ENCODE data around the gene THAP12.
A peak's percentile ranks its signal among the peaks of the same experiment; 100 is the strongest.
"Not testable (repeated sequence)": the region's sequence is repeated elsewhere in the genome, so short reads cannot be mapped to it uniquely, and the experiment has no call there.

THAP12 gene

DNA sequence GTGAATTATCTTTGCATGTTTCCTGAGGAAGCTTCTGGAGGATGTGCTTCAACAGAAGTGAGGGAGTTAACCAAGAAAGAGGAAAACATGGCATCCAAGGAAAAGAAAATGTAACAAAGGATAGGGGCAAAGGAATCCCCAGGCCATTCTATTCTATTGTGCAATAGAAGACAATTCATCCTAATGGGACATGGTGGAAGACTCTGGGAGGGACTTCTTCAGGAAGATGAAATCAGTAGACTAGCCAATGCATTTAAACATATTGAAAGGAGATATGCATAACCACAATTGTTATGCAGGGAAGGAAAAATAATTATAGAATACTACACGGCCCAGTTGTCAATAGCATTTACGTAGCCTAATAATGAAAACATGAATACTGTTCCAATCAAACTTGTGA lies 55.7 kb downstream of the THAP12 start:
- DNase-seq: no peak

DNA sequence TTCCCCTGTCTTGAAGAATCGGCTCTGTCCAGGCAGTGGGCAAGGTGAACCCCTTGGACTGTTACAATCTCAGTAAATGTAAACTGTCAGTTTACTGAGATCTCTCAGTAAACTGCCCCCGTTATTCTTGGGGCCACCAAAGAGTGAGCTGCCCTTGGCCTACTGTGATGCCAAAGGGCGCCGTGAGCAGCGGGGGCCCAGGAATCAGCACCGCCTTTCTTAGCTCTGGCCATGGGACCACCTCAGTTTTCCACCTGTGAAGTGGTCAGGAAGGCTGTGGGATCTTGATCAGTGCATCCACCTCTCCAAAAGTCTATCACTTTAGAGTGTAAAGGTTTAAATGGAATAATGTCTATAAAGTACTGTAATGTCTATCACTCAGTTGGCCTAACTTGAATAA lies 57.1 kb downstream of the THAP12 start:
- DNase-seq: no peak

DNA sequence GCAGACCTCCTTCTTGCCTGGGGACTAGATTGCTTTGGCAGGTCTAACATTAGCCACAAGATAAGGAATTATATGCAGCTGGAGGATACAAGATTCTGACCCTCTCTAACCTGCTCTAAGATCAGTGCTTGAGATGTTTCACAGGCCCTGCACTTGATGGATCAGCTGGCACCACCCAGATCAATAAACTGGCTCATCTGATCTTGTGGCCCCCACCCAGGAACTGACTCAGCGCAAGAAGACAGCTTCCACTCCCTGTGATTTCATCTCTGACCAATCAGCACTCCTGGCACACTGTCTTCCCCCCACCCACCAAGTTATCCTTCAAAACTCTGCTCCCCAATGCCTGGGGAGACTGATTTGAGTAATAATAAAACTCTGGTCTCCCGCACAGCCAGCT lies 57.6 kb downstream of the THAP12 start:
- not testable (repeated sequence) for DNase-seq

DNA sequence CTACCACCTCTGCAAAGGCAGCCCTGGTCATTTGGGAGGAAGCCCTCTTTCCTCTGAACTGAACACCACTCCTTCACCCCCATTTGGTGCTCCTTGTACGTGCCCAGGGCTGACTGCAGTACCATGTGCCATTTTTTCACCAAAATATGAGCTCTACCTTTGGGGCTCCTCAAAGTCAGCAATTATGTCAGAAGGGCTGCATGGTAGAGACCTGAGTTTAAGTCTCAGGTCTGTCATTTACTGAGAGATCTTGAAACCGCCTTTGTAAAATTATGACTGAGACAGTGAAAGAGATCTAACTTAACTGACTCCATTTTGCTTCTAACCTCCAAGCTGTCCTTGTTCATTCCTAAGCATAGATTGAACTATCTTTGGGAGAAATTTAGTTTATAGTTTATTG lies 58.0 kb downstream of the THAP12 start:
- no peak for DNase-seq

DNA sequence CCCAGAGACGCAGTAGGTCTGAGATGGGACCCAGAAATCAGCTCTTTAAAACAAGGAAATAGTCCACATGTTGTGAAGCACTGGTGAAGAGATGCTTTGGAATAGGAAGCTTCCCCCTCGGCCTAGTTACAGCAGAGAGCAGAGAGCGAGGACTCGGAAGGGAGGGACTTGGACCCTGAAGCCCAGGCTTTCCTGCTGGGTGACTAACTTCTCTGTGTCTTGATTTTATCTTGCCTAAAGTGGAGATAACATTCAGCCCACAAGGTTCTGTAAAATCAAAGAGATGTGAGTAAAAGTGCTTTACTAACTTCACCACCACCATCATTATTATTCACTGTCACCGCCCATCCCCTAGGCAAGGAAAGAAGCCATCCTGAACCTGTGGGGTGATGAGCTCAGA lies 58.4 kb downstream of the THAP12 start:
- no peak for DNase-seq

DNA sequence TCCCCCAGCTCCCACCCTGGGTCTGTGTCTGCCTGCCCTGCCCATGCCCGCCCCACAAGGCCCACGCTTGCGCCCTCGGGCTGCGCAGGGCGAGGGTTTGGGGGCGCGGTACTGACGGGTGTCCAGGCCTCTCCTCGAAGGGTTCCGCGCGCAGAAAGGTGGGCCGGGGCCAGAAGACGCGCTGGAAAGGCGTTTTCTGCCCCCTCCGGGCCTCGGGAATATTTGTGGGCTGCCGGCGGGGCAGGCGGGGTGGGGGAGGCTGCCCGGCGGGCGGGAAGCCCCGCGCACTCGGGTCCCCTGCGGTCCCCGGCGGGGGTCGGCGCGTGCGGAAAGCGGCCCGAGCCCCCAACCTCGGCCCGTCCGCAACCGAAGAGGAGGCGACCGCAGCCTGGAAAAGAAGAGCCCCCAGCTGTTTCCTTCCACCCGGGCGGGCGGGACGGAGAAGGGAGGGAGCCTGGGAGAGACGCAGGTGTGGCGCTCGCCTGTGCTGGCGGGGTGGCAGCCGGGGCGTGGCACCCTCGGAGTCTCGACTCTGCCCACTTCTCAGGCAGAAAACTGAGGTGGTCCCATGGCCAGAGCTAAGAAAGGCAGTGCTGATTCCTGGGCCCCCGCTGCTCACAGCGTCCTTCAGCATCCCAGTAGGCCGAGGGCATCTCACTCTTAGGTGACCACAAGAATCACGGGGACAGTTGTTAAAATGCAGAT lies 59.0 kb downstream of the THAP12 start:
- DNase-seq: no peak

DNA sequence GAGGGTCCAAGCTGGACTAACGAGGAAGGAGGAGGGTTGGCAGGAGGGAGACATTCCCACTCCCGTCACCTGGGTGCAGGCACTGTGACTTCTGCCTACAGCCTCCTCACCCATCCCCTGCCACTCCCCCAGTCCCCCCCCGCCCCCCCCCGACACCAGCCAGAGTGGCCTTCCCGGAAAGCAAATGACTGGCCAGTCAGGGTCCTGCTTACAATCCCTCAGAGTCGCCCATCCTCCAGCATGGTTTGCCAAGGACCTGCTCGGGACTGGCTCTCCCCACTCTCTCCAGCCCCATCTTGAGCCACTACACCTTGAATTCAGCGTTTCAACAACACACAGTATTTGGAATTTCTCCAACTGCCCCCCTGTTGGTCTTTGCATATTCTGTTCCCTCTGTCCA lies 59.6 kb downstream of the THAP12 start:
- DNase-seq: no peak

DNA sequence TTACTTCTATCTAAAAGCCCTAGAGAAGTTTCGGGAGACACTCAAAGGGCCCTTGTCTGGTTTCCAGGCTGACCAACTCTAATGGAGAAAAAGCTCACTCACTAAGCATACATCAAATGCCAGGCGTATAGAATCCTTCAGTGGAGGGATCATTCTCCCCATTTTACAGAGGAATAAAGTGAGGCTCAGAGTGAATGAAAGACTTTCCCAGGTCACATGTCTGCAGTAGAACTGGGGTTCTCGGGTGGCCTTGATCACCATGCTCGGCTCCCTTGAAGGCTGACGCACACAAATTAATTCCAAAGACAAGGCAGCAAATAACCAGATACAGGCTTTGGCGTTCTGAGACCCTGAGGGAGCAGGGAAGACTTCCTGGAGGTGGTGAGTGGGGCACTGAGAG lies 60.0 kb downstream of the THAP12 start:
- no peak for DNase-seq

DNA sequence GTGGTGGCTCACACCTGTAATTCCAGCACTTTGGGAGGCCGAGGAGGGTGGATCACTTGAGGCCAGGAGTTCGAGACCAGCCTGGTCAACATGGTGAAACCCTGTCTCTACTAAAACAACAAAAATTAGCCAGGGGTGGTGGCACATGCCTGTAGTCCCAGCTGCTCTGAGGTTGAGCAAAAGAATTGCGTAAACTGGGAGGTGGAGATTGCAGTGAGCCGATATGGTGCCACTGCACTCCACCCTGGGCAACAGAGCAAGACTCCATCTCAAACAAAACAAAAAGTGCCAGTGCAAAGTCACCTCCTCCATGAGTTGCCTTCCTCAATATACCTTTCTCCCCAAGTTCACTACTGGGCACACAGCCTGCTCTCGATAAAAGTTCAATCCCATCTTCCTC lies 61.1 kb downstream of the THAP12 start:
- not testable (repeated sequence) for DNase-seq

DNA sequence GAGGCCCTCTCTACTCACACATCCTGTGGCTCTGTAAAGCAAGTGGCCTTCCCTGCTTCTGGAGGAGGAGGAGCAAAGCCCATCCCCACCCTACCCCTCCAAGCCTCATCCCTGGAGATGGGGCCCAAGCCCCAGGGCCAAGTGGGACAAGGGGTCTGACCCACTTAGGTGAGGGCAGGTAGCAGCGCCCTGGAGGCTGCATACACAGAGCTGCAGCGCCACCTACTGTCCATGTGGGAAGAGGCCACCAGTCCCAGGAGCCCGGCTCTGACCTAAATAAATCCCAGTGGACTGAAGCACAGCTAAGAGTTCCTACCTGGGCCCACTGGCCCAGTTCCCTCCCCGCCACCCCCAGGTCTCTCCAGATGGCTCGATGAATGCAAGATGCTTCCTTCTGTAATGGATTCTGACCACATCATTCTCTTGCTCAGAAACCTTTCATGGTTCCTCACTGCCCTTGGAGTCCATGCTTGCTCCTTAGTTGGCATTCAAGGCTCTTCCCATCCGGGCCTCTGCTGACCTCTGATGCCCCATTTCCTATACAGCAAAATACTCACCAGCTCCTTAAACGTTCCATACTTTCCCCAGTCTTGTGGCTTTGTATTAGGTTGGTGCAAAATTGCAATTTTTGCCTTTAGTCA lies 62.1 kb downstream of the THAP12 start:
- DNase-seq: peak; percentile 16

DNA sequence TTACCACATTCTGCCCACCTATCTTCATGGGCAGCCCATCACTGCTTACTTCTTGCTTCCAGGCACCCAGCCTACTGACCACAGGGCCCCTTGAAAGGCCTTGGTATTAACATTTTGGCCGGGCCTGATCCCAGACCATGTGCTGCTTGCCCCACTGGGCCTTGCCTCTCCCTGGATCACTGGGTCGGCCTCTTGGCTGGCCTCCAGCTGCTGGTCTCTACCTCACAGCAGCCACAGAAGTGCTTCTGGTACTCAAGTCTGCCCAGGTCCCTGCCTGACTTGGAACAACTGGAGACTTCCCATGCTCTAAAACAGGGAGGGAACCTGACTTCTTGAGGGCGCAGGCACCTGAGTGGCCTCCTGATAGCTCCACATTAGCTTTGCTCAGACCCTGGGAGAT lies 63.6 kb downstream of the THAP12 start:
- DNase-seq: no peak

DNA sequence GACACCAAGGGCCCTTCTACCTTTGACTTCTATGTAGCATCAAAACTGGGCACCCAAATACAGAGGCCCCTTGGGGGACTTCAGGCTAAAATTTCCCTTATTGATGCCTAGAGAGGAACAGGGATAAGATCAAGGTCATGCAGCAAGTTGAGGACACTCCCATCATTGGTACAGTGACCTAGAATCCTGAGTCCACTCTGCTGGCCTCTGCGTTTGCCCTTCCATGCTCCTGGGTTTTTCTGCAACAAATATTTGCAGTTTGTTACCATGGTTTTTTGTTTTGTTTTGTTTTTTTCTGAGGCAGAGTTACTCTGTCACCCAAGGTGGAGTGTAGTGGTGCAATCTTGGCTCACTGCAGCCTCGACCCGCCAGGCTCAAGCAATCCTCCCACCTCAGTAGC lies 64.2 kb downstream of the THAP12 start:
- DNase-seq: no peak

DNA sequence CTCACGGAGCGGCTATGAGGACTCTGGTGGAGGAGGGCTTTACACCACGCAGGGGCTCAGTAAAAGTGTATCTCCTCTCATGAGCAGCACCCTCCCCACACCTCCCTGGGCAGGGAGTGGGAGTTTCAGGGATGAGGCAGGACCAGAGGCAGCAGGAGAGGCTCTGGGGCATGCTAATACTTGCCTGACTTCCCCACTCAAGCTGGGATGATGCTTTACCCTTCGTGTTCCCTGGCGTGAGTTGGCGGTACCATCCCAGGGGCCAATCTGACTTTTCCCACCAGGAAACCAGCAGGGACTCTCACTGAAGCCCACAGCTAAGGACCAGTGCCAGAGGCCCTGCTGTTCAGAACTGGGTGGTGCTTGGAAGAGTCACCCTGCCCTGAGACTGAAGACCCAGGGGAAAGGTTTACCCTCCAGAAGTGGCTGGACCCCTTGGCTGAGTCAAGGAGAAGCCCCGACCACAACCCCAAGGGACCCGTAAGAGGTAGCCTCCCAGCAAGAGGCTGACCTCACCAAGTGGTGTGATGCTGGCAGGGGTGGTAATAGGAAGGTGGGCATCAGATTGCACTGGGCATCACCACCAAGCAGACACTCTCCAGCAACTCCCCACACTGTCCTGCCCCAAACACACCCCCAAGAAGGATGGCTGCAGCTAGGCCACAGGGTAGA lies 65.6 kb downstream of the THAP12 start:
- DNase-seq: no peak

DNA sequence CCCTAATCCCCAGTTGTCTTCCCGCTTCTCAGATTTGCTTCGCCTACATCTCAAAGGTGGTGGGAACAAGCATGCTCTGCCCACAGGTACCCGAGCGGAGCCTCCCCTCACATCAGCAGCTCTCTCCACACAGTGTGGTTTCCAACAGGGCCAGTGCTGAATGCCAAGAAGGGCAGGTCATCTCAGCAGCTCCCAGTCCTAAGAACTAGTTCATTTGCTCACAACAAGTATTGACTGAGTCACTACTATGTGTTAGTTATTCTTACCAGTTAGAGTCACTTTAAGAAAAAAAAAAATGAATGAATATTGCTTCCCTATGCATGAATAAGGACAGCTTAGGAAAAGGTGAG lies 66.2 kb downstream of the THAP12 start:
- no peak for DNase-seq

DNA sequence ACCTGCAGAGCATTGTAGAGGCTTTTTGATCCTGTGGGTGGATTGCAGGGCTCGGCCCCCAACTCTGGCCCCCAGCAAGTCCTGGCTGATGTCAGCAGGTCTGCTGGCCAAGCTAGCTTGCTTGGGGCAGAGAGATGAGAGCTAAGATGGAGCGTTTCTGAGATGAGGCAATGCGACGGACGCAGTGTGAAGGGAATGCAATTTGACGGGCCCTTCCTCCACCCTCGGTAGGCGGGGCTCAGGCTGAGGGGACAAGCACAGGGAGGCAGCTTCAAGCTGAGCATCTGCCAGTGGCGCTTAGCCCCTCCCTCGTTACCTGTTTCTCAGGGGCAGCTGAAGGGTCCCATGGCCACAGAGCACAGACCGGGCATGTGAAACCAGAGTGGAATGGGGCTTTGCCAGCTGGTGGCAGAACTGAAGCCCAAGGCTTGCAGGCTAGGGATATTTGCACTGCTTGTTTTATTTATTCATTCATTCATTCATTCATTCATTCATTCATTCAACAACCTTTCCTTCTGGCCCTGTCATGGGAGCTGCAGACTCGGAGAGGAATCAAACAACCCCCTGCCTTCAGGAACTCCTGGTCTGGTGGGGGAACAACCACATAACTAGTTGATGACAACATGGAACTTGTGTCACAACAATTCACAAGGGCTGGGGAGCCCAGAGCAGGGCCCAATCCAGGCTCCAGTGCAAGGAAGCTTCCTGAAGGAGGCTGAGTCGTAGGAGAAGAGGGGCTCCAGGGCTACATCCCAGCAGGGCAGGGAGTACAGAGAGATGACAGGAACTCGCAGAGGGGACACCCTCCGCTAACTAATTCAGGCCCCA lies 66.8 kb downstream of the THAP12 start:
- DNase-seq: no peak

DNA sequence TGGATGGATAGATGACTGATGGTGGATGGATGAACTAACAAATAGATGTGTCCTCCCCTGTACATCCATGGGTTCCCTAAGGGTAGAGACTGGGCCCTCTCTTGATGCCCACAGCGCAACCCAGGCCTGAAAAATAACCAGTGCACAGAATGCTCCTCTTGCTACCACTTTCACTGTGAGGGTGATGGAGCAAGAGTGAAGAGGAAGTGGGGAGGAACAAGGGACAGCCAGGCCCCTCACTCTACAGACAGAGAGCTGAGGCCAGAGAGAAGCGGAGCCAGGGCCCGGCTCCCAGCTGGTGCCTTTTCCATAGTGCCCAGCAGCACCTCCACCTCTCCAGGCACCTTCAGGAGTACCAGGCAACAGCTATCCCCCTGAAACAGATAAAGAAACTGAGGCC lies 67.7 kb downstream of the THAP12 start:
- no peak for DNase-seq

DNA sequence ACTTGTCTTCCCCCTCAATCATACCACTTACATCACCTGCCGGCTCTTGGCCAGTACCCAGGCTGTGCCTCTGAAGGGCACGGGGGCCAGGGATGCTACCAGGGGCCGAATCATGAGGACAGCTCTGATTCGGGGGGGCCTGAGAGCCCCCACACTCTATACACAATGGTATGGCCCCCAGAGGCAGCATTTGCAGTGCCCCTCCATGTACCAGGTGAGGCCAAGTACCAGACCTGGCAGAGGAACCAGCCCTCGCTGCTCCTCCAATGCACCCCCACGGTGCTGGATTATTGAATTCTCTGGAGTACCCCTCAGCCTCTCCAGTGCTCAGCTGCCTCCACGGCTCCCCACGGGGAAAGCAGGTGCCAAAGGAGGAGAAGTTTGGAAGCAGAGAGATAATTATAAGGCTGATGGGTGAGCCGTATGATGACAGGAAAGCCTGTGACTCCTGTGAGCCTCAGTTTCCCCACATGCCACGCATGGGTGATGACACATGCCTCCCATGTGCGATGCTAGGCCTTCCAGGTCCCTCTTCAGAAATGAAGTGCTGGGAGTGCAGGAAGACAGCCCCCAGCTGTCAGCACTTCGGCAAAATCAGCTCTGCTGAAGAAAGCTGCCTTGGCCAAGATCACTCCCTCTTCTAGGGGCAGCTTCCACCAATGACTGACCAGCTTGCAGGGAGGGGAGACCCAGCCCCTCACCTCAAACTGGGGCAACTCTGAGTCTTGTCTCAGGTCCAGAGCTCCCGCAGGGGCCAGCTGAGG lies 69.9 kb downstream of the THAP12 start:
- no peak for DNase-seq

DNA sequence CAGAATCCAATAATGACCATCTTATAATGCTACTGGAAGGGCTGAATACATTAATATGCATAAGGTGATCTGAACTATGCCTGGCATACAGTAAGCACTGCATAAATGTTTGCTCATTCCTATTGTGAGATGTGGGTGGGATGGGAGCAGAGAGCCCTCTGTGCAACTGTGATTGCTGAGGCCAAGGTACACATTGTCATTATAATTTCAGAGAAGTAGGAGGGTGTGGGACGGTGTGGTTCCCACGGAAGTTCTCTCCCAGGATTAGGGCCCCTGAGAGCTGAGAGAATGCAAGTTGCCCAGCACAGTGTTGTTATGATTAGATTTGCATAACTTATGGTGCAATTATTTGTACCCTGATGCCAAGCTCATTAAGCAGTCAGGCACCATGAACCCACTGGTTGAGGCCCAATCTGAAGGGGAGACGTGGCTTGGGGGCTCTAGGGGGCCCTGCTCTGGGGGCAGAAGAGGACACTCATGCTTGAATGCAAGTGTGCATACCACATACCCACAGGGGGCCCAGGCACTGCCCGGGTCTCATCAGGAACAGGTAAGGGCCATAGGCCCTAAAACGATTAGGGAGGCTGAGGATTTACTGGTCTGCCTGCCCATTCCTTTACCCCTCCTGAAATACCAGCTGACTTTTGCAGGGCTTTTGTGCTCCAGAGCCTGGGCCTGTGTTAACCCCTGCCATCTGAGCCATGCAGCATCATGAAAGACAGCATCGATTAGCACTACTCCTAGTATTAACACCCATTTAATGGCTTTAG lies 72.8 kb downstream of the THAP12 start:
- DNase-seq: no peak

DNA sequence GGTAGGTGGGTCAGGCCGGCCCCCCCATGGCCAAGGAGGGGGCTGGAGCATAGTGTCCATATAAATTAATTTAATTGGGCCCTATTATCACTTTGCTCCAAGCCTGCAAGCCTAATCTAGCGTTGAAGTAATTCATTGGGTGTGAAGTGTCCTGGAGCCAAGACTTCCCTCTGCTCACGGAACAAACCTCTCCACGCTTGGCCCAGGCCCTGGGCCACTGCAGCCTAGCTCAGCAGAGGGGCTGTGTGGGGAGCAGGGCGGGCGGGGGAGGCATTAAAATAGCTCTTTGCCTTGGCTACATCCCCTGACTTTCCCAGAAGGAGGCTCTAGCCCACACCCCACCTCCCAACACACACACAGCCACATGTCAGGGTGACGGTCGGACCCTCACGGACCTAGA lies 73.5 kb downstream of the THAP12 start:
- DNase-seq: no peak

DNA sequence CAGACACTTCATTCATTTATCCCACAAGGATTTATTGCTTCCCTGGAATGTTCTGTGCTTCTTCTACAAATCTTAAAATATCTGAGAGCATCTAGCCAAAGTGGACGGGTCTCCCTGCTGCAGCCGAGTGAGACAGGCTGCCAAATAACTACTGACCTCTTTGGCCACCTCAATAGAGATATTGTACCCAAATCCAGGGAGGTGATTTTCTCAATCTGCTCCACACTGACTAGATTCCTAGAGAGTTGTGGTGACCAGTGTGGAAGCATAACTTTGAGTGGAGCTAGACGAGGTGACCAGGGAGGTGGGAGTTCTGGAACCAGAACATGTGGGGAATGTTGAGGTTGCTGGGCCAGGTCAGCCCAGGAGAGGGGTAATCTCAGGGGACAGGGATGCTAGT lies 77.5 kb downstream of the THAP12 start:
- DNase-seq: no peak

DNA sequence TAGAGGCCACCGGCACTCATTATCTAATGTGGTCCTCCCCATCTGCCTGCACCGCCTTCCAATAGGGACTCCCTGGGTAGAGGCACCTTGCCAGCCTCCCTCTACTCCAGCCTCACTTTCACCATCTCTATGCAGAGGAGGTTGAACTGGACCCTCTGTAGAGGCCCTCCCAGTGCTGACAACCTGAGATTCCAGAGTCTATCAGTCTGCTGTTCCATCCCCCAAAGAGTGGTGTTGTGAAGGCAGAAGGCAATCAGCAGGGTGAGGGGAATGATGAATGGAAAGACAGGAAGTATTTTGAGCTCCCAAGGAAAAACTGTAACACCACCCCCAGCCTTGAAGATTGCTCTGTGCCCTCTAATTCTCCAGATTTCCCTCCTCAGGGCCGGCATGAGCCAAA lies 77.9 kb downstream of the THAP12 start:
- DNase-seq: no peak

All from GF-D8 (cell line).